ENCODE data around the gene HAPSTR1. TPM values are rescaled to one million over a fixed set of nuclear protein-coding genes. Genes with fewer than 3 reads are reported as not detected.

HAPSTR1 gene
- total and polyA plus RNA-seq, 2 of the 13 experiments (the other 11 are each of a cell fraction or from before 2014, with no cell fraction given), result 25.2 to 83.2 TPM

- TF ChIP-seq, protein P1, sequence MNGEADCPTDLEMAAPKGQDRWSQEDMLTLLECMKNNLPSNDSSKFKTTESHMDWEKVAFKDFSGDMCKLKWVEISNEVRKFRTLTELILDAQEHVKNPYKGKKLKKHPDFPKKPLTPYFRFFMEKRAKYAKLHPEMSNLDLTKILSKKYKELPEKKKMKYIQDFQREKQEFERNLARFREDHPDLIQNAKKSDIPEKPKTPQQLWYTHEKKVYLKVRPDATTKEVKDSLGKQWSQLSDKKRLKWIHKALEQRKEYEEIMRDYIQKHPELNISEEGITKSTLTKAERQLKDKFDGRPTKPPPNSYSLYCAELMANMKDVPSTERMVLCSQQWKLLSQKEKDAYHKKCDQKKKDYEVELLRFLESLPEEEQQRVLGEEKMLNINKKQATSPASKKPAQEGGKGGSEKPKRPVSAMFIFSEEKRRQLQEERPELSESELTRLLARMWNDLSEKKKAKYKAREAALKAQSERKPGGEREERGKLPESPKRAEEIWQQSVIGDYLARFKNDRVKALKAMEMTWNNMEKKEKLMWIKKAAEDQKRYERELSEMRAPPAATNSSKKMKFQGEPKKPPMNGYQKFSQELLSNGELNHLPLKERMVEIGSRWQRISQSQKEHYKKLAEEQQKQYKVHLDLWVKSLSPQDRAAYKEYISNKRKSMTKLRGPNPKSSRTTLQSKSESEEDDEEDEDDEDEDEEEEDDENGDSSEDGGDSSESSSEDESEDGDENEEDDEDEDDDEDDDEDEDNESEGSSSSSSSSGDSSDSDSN (CRISPR knock-in tag; IDR thresholded peaks at IDR 0.05), result 0 out of 2 replicates have a peak, but pooled peaks have one; percentile 54
- TF ChIP-seq THRA (CRISPR knock-in tag; IDR thresholded peaks at IDR 0.05; ENCODE audit: borderline replicate concordance) (peak; percentile 27; the same call in 1 of the 2 replicates), RARA (CRISPR knock-in tag; IDR thresholded peaks at IDR 0.05) (0 out of 2 replicates have a peak, but pooled peaks have one; percentile 4), ZBTB37 (CRISPR knock-in tag; IDR thresholded peaks at IDR 0.05) (no peak), ZNF12 (CRISPR knock-in tag; IDR thresholded peaks at IDR 0.05) (no peak; the same call in 1 of the 2 replicates), SMAD1 (CRISPR knock-in tag; IDR thresholded peaks at IDR 0.05; ENCODE audit: borderline replicate concordance, low read depth) (0 out of 2 replicates have a peak, but pooled peaks have one; percentile 44), ZNF484 (CRISPR knock-in tag; IDR thresholded peaks at IDR 0.05; ENCODE audit: borderline replicate concordance, low read depth) (no peak), ZNF777 (CRISPR knock-in tag; IDR thresholded peaks at IDR 0.05) (no peak), MAZ (IDR thresholded peaks at IDR 0.05; ENCODE audit: borderline replicate concordance, low read depth, low read length) (no peak), MAZ (CRISPR knock-in tag; IDR thresholded peaks at IDR 0.05; ENCODE audit: low read depth) (peak; percentile 48; the same call in 1 of the 2 replicates), SNAPC2 (CRISPR knock-in tag; IDR thresholded peaks at IDR 0.05) (0 out of 2 replicates have a peak, but pooled peaks have one; percentile 30), ZNF432 (CRISPR knock-in tag; IDR thresholded peaks at IDR 0.05; ENCODE audit: borderline replicate concordance) (no peak), HOXA3 (CRISPR knock-in tag; IDR thresholded peaks at IDR 0.05) (no peak)
- TF ChIP-seq, protein P2, sequence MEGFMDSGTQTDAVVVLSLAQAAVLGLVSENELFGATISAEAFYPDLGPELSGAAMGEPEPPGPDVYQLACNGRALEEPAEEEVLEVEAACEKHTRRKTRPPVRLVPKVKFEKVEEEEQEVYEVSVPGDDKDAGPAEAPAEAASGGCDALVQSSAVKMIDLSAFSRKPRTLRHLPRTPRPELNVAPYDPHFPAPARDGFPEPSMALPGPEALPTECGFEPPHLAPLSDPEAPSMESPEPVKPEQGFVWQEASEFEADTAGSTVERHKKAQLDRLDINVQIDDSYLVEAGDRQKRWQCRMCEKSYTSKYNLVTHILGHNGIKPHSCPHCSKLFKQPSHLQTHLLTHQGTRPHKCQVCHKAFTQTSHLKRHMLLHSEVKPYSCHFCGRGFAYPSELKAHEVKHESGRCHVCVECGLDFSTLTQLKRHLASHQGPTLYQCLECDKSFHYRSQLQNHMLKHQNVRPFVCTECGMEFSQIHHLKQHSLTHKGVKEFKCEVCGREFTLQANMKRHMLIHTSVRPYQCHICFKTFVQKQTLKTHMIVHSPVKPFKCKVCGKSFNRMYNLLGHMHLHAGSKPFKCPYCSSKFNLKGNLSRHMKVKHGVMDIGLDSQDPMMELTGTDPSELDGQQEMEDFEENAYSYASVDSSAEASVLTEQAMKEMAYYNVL (CRISPR knock-in tag; IDR thresholded peaks at IDR 0.05; ENCODE audit: borderline replicate concordance), result no peak
- TF ChIP-seq, protein P3, sequence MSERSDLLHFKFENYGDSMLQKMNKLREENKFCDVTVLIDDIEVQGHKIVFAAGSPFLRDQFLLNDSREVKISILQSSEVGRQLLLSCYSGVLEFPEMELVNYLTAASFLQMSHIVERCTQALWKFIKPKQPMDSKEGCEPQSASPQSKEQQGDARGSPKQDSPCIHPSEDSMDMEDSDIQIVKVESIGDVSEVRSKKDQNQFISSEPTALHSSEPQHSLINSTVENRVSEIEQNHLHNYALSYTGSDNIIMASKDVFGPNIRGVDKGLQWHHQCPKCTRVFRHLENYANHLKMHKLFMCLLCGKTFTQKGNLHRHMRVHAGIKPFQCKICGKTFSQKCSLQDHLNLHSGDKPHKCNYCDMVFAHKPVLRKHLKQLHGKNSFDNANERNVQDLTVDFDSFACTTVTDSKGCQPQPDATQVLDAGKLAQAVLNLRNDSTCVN (CRISPR knock-in tag; IDR thresholded peaks at IDR 0.05; ENCODE audit: borderline replicate concordance), result peak; percentile 47; the same call in 1 of the 2 replicates
- TF ChIP-seq, protein P4, sequence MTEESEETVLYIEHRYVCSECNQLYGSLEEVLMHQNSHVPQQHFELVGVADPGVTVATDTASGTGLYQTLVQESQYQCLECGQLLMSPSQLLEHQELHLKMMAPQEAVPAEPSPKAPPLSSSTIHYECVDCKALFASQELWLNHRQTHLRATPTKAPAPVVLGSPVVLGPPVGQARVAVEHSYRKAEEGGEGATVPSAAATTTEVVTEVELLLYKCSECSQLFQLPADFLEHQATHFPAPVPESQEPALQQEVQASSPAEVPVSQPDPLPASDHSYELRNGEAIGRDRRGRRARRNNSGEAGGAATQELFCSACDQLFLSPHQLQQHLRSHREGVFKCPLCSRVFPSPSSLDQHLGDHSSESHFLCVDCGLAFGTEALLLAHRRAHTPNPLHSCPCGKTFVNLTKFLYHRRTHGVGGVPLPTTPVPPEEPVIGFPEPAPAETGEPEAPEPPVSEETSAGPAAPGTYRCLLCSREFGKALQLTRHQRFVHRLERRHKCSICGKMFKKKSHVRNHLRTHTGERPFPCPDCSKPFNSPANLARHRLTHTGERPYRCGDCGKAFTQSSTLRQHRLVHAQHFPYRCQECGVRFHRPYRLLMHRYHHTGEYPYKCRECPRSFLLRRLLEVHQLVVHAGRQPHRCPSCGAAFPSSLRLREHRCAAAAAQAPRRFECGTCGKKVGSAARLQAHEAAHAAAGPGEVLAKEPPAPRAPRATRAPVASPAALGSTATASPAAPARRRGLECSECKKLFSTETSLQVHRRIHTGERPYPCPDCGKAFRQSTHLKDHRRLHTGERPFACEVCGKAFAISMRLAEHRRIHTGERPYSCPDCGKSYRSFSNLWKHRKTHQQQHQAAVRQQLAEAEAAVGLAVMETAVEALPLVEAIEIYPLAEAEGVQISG (CRISPR knock-in tag; IDR thresholded peaks at IDR 0.05), result 0 out of 2 replicates have a peak, but pooled peaks have one; percentile 35
These were observed 47.5 kb downstream of the HAPSTR1 start (continued) for GRCh38 chr16:9138731-9139501.
